Measurements from ENCODE around the gene FADS2. TPM values are rescaled to one million over a fixed set of nuclear protein-coding genes. Genes with fewer than 3 reads are reported as not detected.
A peak's percentile ranks its signal among the peaks of the same experiment; 100 is the strongest.

Gene FADS2
- total and polyA plus RNA-seq, 9 of the 15 experiments (the other 6 are each of a cell fraction or from before 2014, with no cell fraction given): 2.9 to 42.8 (median 16.2) TPM

GRCh38 chr11:61787928-61788491 lies 40.1 kb upstream of the FADS2 start (continued):
- TF ChIP-seq VEZF1 (CRISPR knock-in tag; IDR thresholded peaks at IDR 0.05): no peak; the same call in 1 of the 2 replicates
- peak; percentile 8; the same call in 1 of the 2 replicates for TF ChIP-seq POLR2AphosphoS5 (IDR thresholded peaks at IDR 0.05; ENCODE audit: control insufficient read depth, insufficient read depth, low read depth, low read length)

GRCh38 chr11:61791737-61792309 lies 36.3 kb upstream of the FADS2 start:
- POLR2A ChIA-PET: interaction anchor here (0.6 to 3.0 kb wide), 27 partner anchors 9 to 393 kb away, joined by 3 to 23 read pairs (median 6); partner anchors contain the start of genes BEST1, FADS1 and FTH1
- H3K9ac ChIP-seq (ENCODE audit: insufficient read depth in 1 of 2, low read depth in 2 of 2, low read length in 2 of 2): peak overlapping the region; percentile 100
- TF ChIP-seq ZNF644 (tag; IDR thresholded peaks at IDR 0.05; ENCODE audit: low read depth): no peak
- TF ChIP-seq SOX6 (IDR thresholded peaks at IDR 0.05): no peak
- peak; percentile 87 for TF ChIP-seq NFIC (IDR thresholded peaks at IDR 0.05)
- 0 out of 2 replicates have a peak, but pooled peaks have one; percentile 29 for TF ChIP-seq THRB (CRISPR knock-in tag; conservative IDR thresholded peaks at IDR 0.05)
- TF ChIP-seq ZNF232 (CRISPR knock-in tag; IDR thresholded peaks at IDR 0.05): no peak
- no peak for TF ChIP-seq ATF3 (IDR thresholded peaks at IDR 0.05)
- peak; percentile 61; the same call in 1 of the 2 replicates for TF ChIP-seq ATF3 (CRISPR knock-in tag; conservative IDR thresholded peaks at IDR 0.05)
- no peak for TF ChIP-seq BRF2 (IDR thresholded peaks at IDR 0.05; ENCODE audit: borderline replicate concordance, insufficient read depth, insufficient read length)
- TF ChIP-seq NR2C2 (CRISPR knock-in tag; IDR thresholded peaks at IDR 0.05): no peak
- TF ChIP-seq NR2C2 (tag; IDR thresholded peaks at IDR 0.05): no peak
- TF ChIP-seq PHF21A (IDR thresholded peaks at IDR 0.05; ENCODE audit: borderline replicate concordance, low read depth): 0 out of 2 replicates have a peak, but pooled peaks have one; percentile 3
- no peak for TF ChIP-seq PRMT5 (CRISPR knock-in tag; IDR thresholded peaks at IDR 0.05)
- TF ChIP-seq EWSR1 (IDR thresholded peaks at IDR 0.05; ENCODE audit: borderline replicate concordance, low read depth, partially characterized antibody): no peak

More at GRCh38 chr11:61791737-61792309, 36.3 kb upstream of the FADS2 start:
- 3% methylated on average over 14 of the region's 14 CpGs for WGBS (ENCODE audit: insufficient coverage, low coverage, missing lambda C conversion rate)
- FAIRE-seq (peak; percentile 79), ATAC-seq (peak; percentile 72), DNase-seq (ENCODE audit: extremely low read depth in 1 of 4, low spot score in 3 of 4) (peak; percentile 52 to 84 (median 63))
- Histone ChIP-seq H3K36me3 (ENCODE audit: control insufficient read depth, insufficient read depth, low read length) (peaks cover 73% of the 10 kb centered on the region), H4K20me1 (replicated peaks; ENCODE audit: control insufficient read depth, insufficient read depth, low read length) (no peaks in the 10 kb centered on the region; the same call in 1 of the 2 replicates), H3K4me3 (peak overlapping the region; percentile 83), H3K9me3 (replicated peaks; ENCODE audit: control insufficient read depth, insufficient read depth, low read depth, low read length) (no peaks in the 10 kb centered on the region), H3K4me2 (ENCODE audit: insufficient read depth, low read length) (peak overlapping the region; percentile 97), H2AFZ (ENCODE audit: low read depth, low read length) (peak overlapping the region; percentile 99), H3K27ac (ENCODE audit: extremely low read depth, low read depth, low read length) (peak overlapping the region; percentile 100), H3K9me1 (ENCODE audit: control insufficient read depth, insufficient read depth, low read length) (no peaks in the 10 kb centered on the region), H3K79me2 (ENCODE audit: control insufficient read depth, insufficient read depth, low read length) (peaks cover 71% of the 10 kb centered on the region), H3K4me1 (replicated peaks in 1 of 2; ENCODE audit: control insufficient read depth in 2 of 2, insufficient read depth in 2 of 2, low read length in 2 of 2) (peaks cover 14 to 16% of the 10 kb centered on the region in 2 experiments; a peak in 4 of 5 replicates), H3K27me3 (ENCODE audit: control insufficient read depth in 2 of 2, insufficient read depth in 2 of 2, low read length in 2 of 2) (no peaks in the 10 kb centered on the region)
- TSS peak; percentile 82 for BruUV-seq (replicated peaks)
- intact Hi-C loops (cut with micrococcal nuclease): loop anchor here (1.0 kb wide), 1 partner anchor 42 kb away; no protein-coding TSS in a partner anchor
- in situ Hi-C loops (cut with MboI): loop anchor here (5.0 kb wide), 1 partner anchor 45 kb away; no protein-coding TSS in a partner anchor
- CTCF ChIA-PET (ENCODE audit: low intra/inter-chr PET ratio): no interaction called here
